CD4-positive, alpha-beta T cell treated with Interleukin-15 for 1 hour (primary cell): Measurements from ENCODE around the gene RHOXF1.
"Not testable (repeated sequence)": the region's sequence is repeated elsewhere in the genome, so short reads cannot be mapped to it uniquely, and the experiment has no call there.

Experiments used
- DNase-seq: peaks from one replicate; pipeline ENCODE4 v3.0.0-alpha.2; 2020

RHOXF1 gene

DNA sequence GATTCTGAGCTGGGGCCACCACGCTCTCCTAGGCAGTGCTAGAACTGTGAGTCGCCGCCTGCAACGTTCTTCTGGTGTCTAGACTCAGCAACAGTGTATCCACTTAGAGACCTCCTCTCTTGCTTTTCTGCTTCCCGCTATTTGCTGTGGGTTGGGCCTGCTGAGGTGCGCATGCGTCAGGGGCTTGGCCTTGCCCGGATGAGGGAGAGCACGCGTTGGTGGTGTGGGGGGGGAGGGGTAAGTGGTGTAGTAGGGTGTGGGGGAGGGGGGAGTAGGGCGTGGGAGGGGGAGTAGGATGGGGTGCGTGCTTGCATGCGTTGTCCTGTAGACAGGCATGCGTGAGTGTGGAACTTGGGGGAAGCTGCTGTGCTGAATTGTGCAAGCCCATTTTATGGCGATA is 38.1 kb downstream of the RHOXF1 start, which contains the start of gene RHOXF2B:
Gene RHOXF2B (minus strand): TSS at position 101 of the 400 bp plus-strand sequence. CDS start 138 bp downstream, outside the sequence.
- DNase-seq: not testable (repeated sequence)

DNA sequence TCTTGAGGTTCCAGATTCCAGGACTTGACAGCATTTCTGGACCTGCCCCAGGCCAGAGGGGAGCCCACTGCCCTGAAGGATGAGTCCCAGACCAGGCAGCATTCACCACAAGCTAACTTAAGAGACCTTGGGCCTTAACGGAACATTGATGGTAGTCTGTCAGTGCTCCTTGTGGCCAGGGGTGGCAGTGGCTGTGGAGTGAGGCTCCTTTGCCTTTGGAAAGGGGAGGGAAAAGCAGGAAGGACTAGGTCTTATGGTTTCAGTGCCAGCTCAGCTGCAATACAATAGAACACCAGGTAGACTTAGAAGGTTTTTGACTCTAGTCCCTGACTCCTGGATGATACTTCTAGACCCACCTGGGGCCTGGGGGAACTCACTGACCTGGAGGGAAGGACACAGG is 49.5 kb downstream of the RHOXF1 start:
- DNase-seq: not testable (repeated sequence)
